Ishikawa (cell line): ENCODE results near the gene PUDP.
A peak's percentile ranks its signal among the peaks of the same experiment; 100 is the strongest.

Source experiments
- CEBPB ChIP-seq: IDR thresholded peaks from 2 replicates; pipeline ENCODE4 v1.6.1; 2012
- CREB1 ChIP-seq: IDR thresholded peaks from 2 replicates; pipeline ENCODE4 v1.6.1; 2012; ENCODE audit warnings: low read depth
- EGR1 ChIP-seq: IDR thresholded peaks from 2 replicates; pipeline ENCODE4 v1.6.1; 2012
- EP300 ChIP-seq: IDR thresholded peaks from 2 replicates; pipeline ENCODE4 v1.6.1; 2012; ENCODE audit warnings: borderline replicate concordance
- FOXM1 ChIP-seq: IDR thresholded peaks from 2 replicates; pipeline ENCODE4 v1.6.1; 2012; ENCODE audit warnings: low read depth, borderline replicate concordance
- MAX ChIP-seq: IDR thresholded peaks from 2 replicates; pipeline ENCODE4 v1.6.1; 2012
- RAD21 ChIP-seq: IDR thresholded peaks from 2 replicates; pipeline ENCODE4 v1.6.1; 2012; ENCODE audit warnings: low read depth
- REST ChIP-seq: IDR thresholded peaks from 2 replicates; pipeline ENCODE4 v1.6.1; 2012; ENCODE audit warnings: low read depth, mild to moderate bottlenecking
- TAF1 ChIP-seq: IDR thresholded peaks from 2 replicates; pipeline ENCODE4 v1.6.1; 2012; ENCODE audit warnings: low read depth, mild to moderate bottlenecking
- TEAD4 ChIP-seq: IDR thresholded peaks from 2 replicates; pipeline ENCODE4 v1.6.1; 2012
- USF1 ChIP-seq: IDR thresholded peaks from 2 replicates; pipeline ENCODE4 v1.6.1; 2012
- YY1 ChIP-seq: IDR thresholded peaks from 2 replicates; pipeline ENCODE4 v1.6.1; 2012; ENCODE audit warnings: low read depth
- ZBTB7A ChIP-seq: IDR thresholded peaks from 2 replicates; pipeline ENCODE4 v1.6.1; 2012; ENCODE audit warnings: low read depth

The PUDP gene

GRCh38 chrX:7131621-7132020 is 16.3 kb downstream of the PUDP start:
- TF ChIP-seq FOXM1 (no peak), EP300 (no peak), RAD21 (no peak), ZBTB7A (no peak), MAX (no peak), EGR1 (no peak), CEBPB (no peak), CREB1 (no peak), TEAD4 (no peak), USF1 (no peak), REST (no peak), YY1 (no peak)

GRCh38 chrX:7127056-7127455 is 20.9 kb downstream of the PUDP start:
- no peak for TF ChIP-seq CEBPB
- no peak for TF ChIP-seq YY1
- TF ChIP-seq FOXM1, result no peak
- TF ChIP-seq CREB1, result no peak
- TF ChIP-seq REST, result no peak
- TF ChIP-seq USF1, result no peak
- TF ChIP-seq EGR1, result no peak

- TF ChIP-seq YY1 (no peak), CREB1 (no peak), TAF1 (no peak), MAX (no peak), ZBTB7A (no peak), EGR1 (no peak), USF1 (no peak)
Observed at GRCh38 chrX:7120878-7121219, 27.1 kb downstream of the PUDP start.

- TF ChIP-seq CREB1 (no peak), ZBTB7A (no peak), EGR1 (no peak), REST (no peak), CEBPB (peak; percentile 49; the same call in 1 of the 2 replicates), RAD21 (no peak), MAX (no peak), USF1 (no peak)
Observed at GRCh38 chrX:7119950-7120877, 27.7 kb downstream of the PUDP start.
